Aorta (tissue), 5 donors: Measurements from ENCODE around the gene PEX16. TPM values are rescaled to one million over a fixed set of nuclear protein-coding genes. Genes with fewer than 3 reads are reported as not detected.

ENCODE experiments used
- ATAC-seq: fragments of 200-7000 bp; cut with Tn5 transposase; one replicate; pipeline ENCODE4 v1.9.1; 2022; ENCODE audit warnings: moderate library complexity; ENCODE audit not compliant: low FRiP score
- DNase-seq, 2 donors: peaks; one replicate each; pipeline ENCODE4 v3.0.0-alpha.2; 2020
- H3K27ac ChIP-seq, 2 donors: one replicate each; pipeline ENCODE4 v1.5.1; 2013; ENCODE audit warnings: low read length in 2 of 2, mild to moderate bottlenecking in 2 of 2, moderate library complexity in 2 of 2, control low read depth in 1 of 2, inconsistent platforms in 1 of 2, low read depth in 1 of 2
- H3K27me3 ChIP-seq, 2 donors: one replicate each; pipeline ENCODE4 v1.6.1; 2013; ENCODE audit warnings: control low read depth in 1 of 2, low read length in 1 of 2, mild to moderate bottlenecking in 1 of 2, moderate library complexity in 1 of 2; ENCODE audit not compliant: insufficient read depth in 2 of 2, control insufficient read depth in 1 of 2
- H3K36me3 ChIP-seq, 2 donors: one replicate each; pipeline ENCODE4 v1.6.1; 2013; ENCODE audit warnings: control low read depth in 1 of 2, low read length in 1 of 2, mild to moderate bottlenecking in 1 of 2; ENCODE audit not compliant: insufficient read depth in 2 of 2, control insufficient read depth in 1 of 2
- H3K4me1 ChIP-seq, 2 donors: one replicate each; pipeline ENCODE4 v1.6.1; 2013; ENCODE audit warnings: low read length in 2 of 2, control low read depth in 1 of 2, mild to moderate bottlenecking in 1 of 2, moderate library complexity in 1 of 2; ENCODE audit not compliant: insufficient read depth in 2 of 2, control insufficient read depth in 1 of 2
- H3K4me3 ChIP-seq, 2 donors: one replicate each; pipeline ENCODE4 v1.5.1; 2013; ENCODE audit warnings: low read length in 2 of 2, control low read depth in 1 of 2, mild to moderate bottlenecking in 1 of 2
- H3K9me3 ChIP-seq: one replicate; pipeline ENCODE4 v1.6.1; 2013; ENCODE audit warnings: mild to moderate bottlenecking, low read length; ENCODE audit not compliant: control insufficient read depth
- WGBS, 2 donors: extraction: QIAGEN DNeasy Blood & Tissue Kit; methylation state at CpG; one replicate each; pipeline ENCODE4 v1.1.7; 2013; 5-methylcytosine and 5-hydroxymethylcytosine counted together
- intact Hi-C, 2 donors: fragments of 100-400 bp; cut with DNase I; formaldehyde crosslinking; loops; one replicate each; pipeline versions ENCODE4 v1.14.2 to v1.15.0; 2022
- polyA plus RNA-seq, 2 donors: library from polyadenylated mRNA; stranded (reverse); fragments of 200-250 nt; gene quantifications; one replicate each; pipeline ENCODE4 v1.2.3, GENCODE V29; 2013
- total RNA-seq, 2 donors: library from RNA; stranded (reverse); fragmentation: NEBNext Ultra II Directional; extraction: Animal tissue kit (Norgen Biotek cat#: 25700); gene quantifications; one replicate each; pipeline ENCODE4 v1.2.1, GENCODE V29; 2021
- donor health status: healthy with polysubstance abuse.
- donor health status: Bipolar disorder and iron deficiency.
- donor health status: DM: no; HTN: no; CAD: no.
- donor health status: DM: no; HTN: no; CAD: no.
- donor health status: DM: yes; HTN: yes; CAD: no.

Gene PEX16
- total and polyA plus RNA-seq, 4 donors: 17.3 to 49.7 (median 24.1) TPM

GRCh38 chr11:45864041-45864440 is 53.6 kb downstream of the PEX16 start:
- intact Hi-C loops: no loop called here
- Histone ChIP-seq H3K27ac (no peak overlapping the region), H3K9me3 (no peaks in the 10 kb centered on the region), H3K4me3 (no peak overlapping the region), H3K4me1 (no peaks in the 10 kb centered on the region), H3K36me3 (peaks cover 3 to 16% of the 10 kb centered on the region in 2 donors), H3K27me3 (no peaks in the 10 kb centered on the region)
- ATAC-seq (no peak), DNase-seq (no peak)

GRCh38 chr11:45860764-45861510 is 56.7 kb downstream of the PEX16 start:
- Histone ChIP-seq H3K4me1 (no peaks in the 10 kb centered on the region), H3K9me3 (no peaks in the 10 kb centered on the region), H3K27me3 (no peaks in the 10 kb centered on the region), H3K27ac (peak overlapping the region in 1 of 2 donors; percentile 47), H3K36me3 (peaks cover 3 to 11% of the 10 kb centered on the region in 2 donors), H3K4me3 (no peak overlapping the region)
- no peak for DNase-seq
- intact Hi-C loops: no loop called here
- ATAC-seq: no peak
- 39 to 52% methylated on average over 10 of the region's 10 CpGs for WGBS, 2 donors

- DNase-seq (no peak), ATAC-seq (no peak)
- WGBS, 2 donors: 87 to 88% methylated on average over 5 of the region's 5 CpGs
- Histone ChIP-seq H3K9me3 (no peaks in the 10 kb centered on the region), H3K27me3 (no peaks in the 10 kb centered on the region), H3K27ac (peak overlapping the region in 1 of 2 donors; percentile 47), H3K4me1 (no peaks in the 10 kb centered on the region), H3K36me3 (peaks cover 3 to 9% of the 10 kb centered on the region in 2 donors), H3K4me3 (no peak overlapping the region)
- intact Hi-C loops: no loop called here
Observed at GRCh38 chr11:45860348-45860747, 57.3 kb downstream of the PEX16 start.

Other genes with a start within 250 kb of the PEX16 start
- gene SLC35C1, start 112.7 kb downstream of the PEX16 start, total RNA-seq: 10 to 100 TPM; 11.5 to 11.8 TPM
- gene SLC35C1, start 112.7 kb downstream of the PEX16 start, polyA plus RNA-seq: 1 to 10 TPM; 6.5 to 9.4 TPM
- gene CRY2, start 70.4 kb downstream of the PEX16 start, total RNA-seq: 10 to 100 TPM; 32.6 to 54.1 TPM
- gene CRY2, start 70.4 kb downstream of the PEX16 start, polyA plus RNA-seq: 10 to 100 TPM in 1 of 2 donors, 1 to 10 TPM in 1; 6.4 to 23.7 TPM
- 1 to 10 TPM; 6.5 to 7.8 TPM for gene MAPK8IP1, start 32.2 kb downstream of the PEX16 start, total RNA-seq
- 1 to 10 TPM; 1.6 to 5.5 TPM for gene MAPK8IP1, start 32.2 kb downstream of the PEX16 start, polyA plus RNA-seq
- under 1 TPM; 0.65 to 0.87 TPM for gene FREY1, start 10.6 kb downstream of the PEX16 start, total RNA-seq
- not detected for gene FREY1, start 10.6 kb downstream of the PEX16 start, polyA plus RNA-seq
- under 1 TPM in 1 of 2 donors, not detected in 1; 0.45 TPM for gene LARGE2, start 4.8 kb upstream of the PEX16 start, total RNA-seq
- gene LARGE2, start 4.8 kb upstream of the PEX16 start, polyA plus RNA-seq: not detected
- 10 to 100 TPM; 67.4 to 84.0 TPM for gene PHF21A, start 203.6 kb upstream of the PEX16 start, total RNA-seq
- 10 to 100 TPM; 12.0 to 30.4 TPM for gene PHF21A, start 203.6 kb upstream of the PEX16 start, polyA plus RNA-seq